IPS-15b (cell line): ENCODE data around the gene SLC5A1.

Experiments
- H3K27me3 ChIP-seq: one replicate; pipeline ENCODE4 v1.6.1; 2013; ENCODE audit warnings: low read length; ENCODE audit not compliant: control insufficient read depth, insufficient read depth
- H3K36me3 ChIP-seq: one replicate; pipeline ENCODE4 v1.6.1; 2013; ENCODE audit warnings: low read length; ENCODE audit not compliant: control insufficient read depth, insufficient read depth
- H3K4me1 ChIP-seq: one replicate; pipeline ENCODE4 v1.6.1; 2013; ENCODE audit warnings: mild to moderate bottlenecking, low read length; ENCODE audit not compliant: control insufficient read depth, insufficient read depth
- H3K4me3 ChIP-seq: one replicate; pipeline ENCODE4 v1.5.1; 2013; ENCODE audit warnings: low read depth, low read length
- H3K9ac ChIP-seq: one replicate; pipeline ENCODE4 v1.6.1; 2013; ENCODE audit warnings: low read depth, mild to moderate bottlenecking, low read length
- H3K9me3 ChIP-seq: one replicate; pipeline ENCODE4 v1.6.1; 2013; ENCODE audit warnings: mild to moderate bottlenecking, low read length; ENCODE audit not compliant: control insufficient read depth, insufficient read depth

The SLC5A1 gene

DNA sequence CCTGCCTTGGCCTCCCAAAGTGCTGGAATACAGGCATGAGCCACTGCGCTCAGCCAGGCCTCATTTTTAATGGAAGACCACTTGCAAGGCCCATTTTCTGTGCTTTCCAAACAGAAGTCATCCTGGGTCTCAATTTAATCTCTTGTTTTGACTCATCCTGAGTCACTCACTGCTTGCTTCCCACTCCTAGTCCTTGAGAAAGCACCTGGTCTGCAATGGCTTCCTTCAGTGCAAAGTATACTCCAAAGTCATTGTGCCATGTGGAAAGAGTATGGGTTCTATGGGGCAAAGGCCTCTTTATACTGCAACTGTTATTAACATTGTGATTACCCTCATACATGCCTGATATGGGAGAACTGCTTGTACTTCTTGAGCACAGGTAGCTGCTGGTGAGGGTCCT is 18.3 kb upstream of the SLC5A1 start:
- H3K4me1 ChIP-seq: peaks cover 8% of the 10 kb centered on the region
- H3K9ac ChIP-seq: no peak overlapping the region

DNA sequence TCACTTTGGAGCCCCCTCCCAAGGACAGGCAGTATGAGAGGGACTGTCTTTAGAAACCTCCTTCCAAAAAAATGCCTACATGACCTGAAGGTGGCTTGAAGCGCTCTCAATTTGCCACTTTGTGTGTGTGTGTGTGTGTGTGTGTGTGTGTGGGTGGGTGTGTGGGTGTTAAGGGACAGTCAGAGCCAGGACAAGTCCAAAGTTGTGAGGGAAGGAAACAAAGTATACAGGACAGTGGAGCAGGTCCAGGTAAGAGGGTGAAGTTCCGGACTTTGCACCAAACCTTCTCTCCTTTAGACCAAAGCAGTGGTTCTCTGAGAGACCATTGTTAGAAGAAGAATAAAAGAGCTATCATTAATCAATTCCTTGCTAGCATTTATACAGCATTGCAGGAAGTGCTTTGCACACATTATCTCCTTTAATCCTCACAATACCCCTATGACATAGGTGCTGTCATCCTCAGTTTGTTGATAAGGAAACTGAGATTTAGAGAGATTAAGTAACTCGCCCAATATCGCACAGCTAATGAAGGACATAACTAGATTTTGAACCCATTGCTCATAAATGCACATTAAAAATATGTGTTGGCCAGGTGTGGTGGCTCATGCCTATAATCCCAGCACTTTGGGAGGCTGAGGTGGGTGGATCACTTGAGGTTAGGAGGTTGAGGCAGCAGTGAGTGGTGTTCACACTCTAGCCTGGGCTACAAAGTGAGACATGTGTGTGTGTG is 12.4 kb upstream of the SLC5A1 start:
- Histone ChIP-seq H3K4me3 (no peak overlapping the region), H3K9me3 (no peaks in the 10 kb centered on the region), H3K27me3 (no peaks in the 10 kb centered on the region), H3K4me1 (no peaks in the 10 kb centered on the region), H3K9ac (no peak overlapping the region), H3K36me3 (no peaks in the 10 kb centered on the region)

More for the DNA sequence above, 18.3 kb upstream of the SLC5A1 start:
- H3K9me3 ChIP-seq: no peaks in the 10 kb centered on the region
- H3K4me3 ChIP-seq: no peak overlapping the region
- H3K27me3 ChIP-seq: no peaks in the 10 kb centered on the region
- no peaks in the 10 kb centered on the region for H3K36me3 ChIP-seq

DNA sequence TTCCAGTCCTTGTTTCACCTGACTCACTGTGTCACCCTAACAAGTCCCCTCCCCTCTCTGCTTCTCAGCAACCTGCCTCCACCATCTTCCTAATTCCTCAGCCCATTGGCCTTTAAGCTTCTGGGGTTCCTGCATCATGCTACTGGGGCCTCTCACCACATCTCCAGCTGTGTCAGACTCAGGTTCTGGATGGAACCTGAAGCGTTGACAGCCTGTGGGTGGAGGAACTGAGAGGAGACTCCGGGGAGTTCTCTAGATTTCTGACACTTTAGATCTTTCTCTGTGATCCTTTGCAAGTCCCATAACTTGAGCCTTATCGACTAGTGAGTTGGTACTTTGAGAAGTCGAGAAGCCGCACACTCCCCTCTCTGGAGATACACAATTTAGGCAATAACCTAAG is 11.6 kb upstream of the SLC5A1 start:
- Histone ChIP-seq H3K9ac (no peak overlapping the region), H3K9me3 (no peaks in the 10 kb centered on the region), H3K4me1 (no peaks in the 10 kb centered on the region), H3K36me3 (no peaks in the 10 kb centered on the region), H3K27me3 (no peaks in the 10 kb centered on the region), H3K4me3 (no peak overlapping the region)

DNA sequence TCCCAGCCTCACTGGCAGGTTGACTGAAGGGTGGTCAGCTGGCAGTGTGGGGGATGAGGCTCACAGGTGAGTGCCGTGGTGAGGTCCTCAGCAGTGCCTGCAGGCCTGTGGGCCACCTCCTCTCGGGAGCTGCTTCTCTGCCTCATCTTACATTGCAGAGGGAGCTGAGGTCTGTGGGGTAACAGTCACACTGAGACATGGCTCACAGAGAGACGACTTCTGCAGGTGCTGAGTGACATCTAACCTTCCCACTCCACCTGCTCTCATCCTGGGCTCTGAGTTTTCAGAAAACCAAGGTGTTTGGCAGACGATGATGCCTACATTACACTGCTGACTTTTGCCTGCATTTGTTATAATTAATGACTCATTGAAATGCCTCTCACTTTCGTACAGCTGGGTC is 8.8 kb upstream of the SLC5A1 start:
- Histone ChIP-seq H3K9ac (no peak overlapping the region), H3K27me3 (no peaks in the 10 kb centered on the region), H3K4me1 (no peaks in the 10 kb centered on the region), H3K9me3 (no peaks in the 10 kb centered on the region), H3K36me3 (no peaks in the 10 kb centered on the region), H3K4me3 (no peak overlapping the region)

DNA sequence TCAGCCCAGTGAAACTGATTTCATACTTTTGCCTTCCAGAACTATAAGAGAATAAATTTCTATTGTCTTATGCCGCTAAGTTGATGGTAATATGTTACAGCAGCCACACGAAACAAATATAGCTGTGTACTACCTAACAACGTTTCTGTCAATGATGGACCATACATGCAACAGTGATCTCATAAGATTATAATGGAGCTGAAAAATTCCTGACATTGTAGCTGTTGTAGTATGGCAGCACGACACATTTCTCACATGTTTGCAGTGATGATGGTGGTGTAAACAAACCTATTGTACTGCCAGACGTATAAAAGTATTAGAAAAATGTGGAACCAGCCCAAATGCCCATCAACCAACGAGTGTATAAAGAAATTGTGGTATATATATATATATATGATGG is 5.8 kb upstream of the SLC5A1 start:
- Histone ChIP-seq H3K4me1 (no peaks in the 10 kb centered on the region), H3K9me3 (no peaks in the 10 kb centered on the region), H3K36me3 (no peaks in the 10 kb centered on the region), H3K9ac (no peak overlapping the region), H3K4me3 (no peak overlapping the region), H3K27me3 (no peaks in the 10 kb centered on the region)

DNA sequence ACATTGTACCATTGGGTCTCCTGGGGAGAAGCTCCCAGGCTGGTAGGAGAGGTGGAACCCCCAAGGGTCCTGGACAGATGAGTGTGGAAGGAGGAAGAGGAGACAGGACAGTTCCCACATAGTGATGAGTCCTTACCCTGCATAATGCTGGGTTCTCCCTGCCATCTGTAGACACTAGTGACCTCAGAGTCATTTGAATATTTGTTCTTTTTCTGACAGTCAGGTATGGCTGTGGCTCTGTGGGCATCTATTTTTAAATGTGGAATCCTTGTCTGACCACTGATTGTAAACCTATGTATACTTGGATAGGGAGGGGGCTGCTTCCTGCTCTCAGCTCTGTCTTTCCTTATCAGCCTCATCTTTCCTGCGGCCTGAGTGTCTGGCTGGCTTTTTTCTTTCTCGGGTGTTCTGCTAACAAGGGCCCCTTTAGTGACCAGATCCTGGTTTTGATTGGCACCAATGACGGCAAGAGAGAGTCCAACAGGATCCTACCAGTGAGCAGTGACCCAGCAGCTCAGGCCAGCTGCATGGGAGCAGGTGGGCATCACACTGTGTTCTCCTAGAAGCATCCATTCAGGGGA is 2.6 kb upstream of the SLC5A1 start:
- H3K9ac ChIP-seq: no peak overlapping the region
- H3K4me1 ChIP-seq: no peaks in the 10 kb centered on the region
- H3K27me3 ChIP-seq: no peaks in the 10 kb centered on the region
- no peak overlapping the region for H3K4me3 ChIP-seq
- no peaks in the 10 kb centered on the region for H3K9me3 ChIP-seq
- no peaks in the 10 kb centered on the region for H3K36me3 ChIP-seq

DNA sequence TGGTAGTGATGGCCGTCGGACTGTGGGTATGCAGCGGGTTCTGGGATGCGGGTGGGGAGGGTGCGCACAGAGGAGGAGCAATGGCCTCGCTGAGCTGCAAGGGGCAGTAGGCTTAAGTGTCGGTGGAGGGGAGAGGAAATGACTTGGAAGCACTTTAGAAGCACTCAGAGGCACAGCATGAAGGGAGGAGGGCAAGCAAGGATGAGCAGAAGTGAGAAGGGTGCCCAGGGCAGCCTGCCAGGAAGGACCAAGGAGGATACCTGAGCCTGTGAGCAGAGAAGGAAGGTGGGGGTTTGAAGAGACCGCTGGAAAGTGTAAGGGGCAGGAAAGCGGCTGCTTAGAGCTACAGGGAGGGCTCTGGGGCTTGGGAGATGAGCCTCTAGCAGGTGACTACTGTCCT is 330 bp downstream of the SLC5A1 start:
- Histone ChIP-seq H3K27me3 (no peaks in the 10 kb centered on the region), H3K4me3 (no peak overlapping the region)

DNA sequence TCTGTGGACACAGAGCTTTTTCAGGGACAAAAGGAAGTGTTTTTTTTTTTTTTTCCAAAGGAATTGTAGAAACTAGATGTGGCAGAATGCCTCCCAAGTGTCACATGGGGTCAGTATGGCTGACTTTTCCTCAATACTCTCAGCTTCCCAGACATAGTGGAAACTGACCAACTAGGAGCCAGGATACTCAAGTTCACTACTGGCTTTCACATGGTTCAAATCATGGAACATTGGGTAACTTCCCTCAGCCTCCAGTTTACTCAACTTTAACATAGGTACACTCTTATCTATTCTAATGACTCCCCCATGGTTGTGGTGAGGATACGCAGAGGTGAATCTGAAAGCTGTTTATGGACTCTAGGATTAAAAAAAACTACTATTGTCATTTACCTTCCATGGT is 1.4 kb downstream of the SLC5A1 start:
- Histone ChIP-seq H3K27me3 (no peaks in the 10 kb centered on the region), H3K9me3 (no peaks in the 10 kb centered on the region), H3K9ac (no peak overlapping the region), H3K4me1 (no peaks in the 10 kb centered on the region), H3K4me3 (no peak overlapping the region), H3K36me3 (no peaks in the 10 kb centered on the region)

More for the DNA sequence above, 330 bp downstream of the SLC5A1 start:
- Histone ChIP-seq H3K9ac (no peak overlapping the region), H3K4me1 (no peaks in the 10 kb centered on the region), H3K36me3 (no peaks in the 10 kb centered on the region), H3K9me3 (no peaks in the 10 kb centered on the region)

DNA sequence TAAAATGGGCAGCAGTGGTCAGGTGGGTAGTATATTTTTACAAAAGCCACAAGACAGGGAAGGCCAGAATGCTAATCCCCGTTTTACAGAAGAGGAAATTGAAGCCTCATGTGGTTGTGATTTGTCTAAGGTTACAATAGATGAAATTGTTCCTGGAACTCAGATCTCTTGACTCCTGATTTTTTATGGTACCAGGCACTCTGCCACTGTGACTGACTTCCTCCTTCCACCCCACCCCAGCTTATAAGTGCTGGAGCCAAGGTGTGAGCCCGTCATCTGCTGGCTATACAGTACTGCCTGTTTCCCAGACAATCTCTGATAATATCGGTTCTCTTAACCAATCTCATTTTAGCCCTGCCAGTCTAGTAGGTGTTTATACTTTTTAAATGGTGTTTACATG is 1.9 kb downstream of the SLC5A1 start:
- Histone ChIP-seq H3K4me3 (no peak overlapping the region), H3K4me1 (no peaks in the 10 kb centered on the region), H3K9me3 (no peaks in the 10 kb centered on the region), H3K36me3 (no peaks in the 10 kb centered on the region), H3K27me3 (no peaks in the 10 kb centered on the region), H3K9ac (no peak overlapping the region)

DNA sequence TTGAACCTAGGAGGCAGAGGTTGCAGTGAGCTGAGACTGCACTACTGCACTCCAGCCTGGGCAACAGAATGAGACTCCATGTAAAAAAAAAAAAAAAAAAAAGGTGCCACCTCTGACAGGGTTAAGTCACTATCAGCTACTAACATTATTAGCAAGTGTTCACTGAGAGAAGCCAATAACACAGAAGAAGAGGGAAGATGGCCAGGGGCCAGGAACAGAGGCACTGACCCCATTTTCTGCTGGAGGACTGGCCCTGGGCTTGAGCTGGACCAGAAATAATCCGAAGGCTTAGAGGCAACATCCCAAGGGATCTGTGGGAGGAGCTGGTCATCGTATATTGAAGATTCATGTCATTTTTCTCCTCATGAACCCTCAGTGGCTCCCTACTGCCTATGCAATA is 5.0 kb downstream of the SLC5A1 start:
- Histone ChIP-seq H3K27me3 (peaks cover 6% of the 10 kb centered on the region), H3K4me1 (peaks cover 4% of the 10 kb centered on the region), H3K9me3 (no peaks in the 10 kb centered on the region), H3K36me3 (no peaks in the 10 kb centered on the region), H3K9ac (no peak overlapping the region), H3K4me3 (no peak overlapping the region)

DNA sequence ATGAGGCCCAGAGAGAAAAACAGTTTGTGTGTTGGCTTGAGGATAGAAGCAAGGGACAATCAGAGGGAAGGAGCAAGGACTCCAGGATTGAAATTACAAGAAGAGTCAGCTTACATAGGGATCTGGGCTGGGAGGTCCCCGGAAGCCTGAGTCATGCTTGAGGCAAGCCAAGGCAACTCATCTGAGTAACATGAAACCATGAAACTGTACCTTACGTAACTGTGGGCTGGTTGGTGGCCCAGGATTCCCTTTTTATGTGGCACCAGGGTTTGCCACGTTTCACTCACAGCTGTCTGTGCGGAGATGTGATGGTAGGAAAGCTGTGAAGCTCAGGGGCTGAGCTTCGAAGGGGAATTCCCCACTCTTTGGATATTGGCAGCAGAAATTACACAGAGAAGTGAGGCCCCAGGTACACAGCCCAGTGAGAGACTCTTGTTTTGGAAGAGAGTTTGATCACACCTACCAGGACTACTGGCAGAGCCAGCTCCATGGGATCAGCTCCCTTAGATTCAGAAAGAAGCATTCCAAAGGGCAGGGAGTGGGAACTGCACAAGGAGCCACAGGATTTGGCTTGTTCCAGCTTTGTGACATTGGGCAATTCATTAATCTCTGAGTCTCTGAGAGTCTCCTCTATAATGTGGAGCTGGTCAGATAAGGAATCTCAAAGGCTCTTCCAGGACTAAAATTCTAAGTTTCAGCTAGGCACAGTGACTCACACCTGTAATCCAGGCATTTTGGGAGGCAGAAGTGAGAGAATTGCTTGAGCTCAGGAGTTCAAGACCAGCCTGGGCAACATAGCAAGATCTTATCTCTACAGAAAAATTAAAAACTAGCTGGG is 7.8 kb downstream of the SLC5A1 start:
- H3K9me3 ChIP-seq: no peaks in the 10 kb centered on the region
- H3K4me1 ChIP-seq: peaks cover 4% of the 10 kb centered on the region
- no peaks in the 10 kb centered on the region for H3K36me3 ChIP-seq
- H3K4me3 ChIP-seq: no peak overlapping the region
- H3K27me3 ChIP-seq: peaks cover 6% of the 10 kb centered on the region
- no peak overlapping the region for H3K9ac ChIP-seq

DNA sequence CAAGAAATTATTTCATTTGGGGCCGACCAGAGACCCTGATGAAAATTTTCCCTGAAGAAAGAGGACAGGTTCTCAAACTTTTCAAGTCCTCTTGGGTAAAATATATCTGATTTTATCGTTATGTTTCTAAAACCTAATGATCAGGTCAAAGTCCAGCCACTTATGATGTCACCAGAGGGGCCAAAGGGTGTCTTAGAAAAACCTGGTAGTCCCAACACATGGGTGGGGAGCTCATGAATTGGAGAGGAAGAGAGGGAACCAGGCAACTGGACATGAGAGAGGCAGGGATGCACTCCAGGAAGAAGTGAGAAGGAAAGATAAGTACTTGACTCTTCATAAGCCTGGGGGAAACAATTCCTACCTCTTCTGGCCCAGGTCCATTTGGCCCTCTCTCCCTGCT is 9.2 kb downstream of the SLC5A1 start:
- Histone ChIP-seq H3K4me3 (no peak overlapping the region), H3K27me3 (peaks cover 6% of the 10 kb centered on the region), H3K9ac (no peak overlapping the region), H3K36me3 (no peaks in the 10 kb centered on the region), H3K9me3 (no peaks in the 10 kb centered on the region), H3K4me1 (peaks cover 4% of the 10 kb centered on the region)
